Measurements from ENCODE around the gene SPAG9.

Gene SPAG9

DNA sequence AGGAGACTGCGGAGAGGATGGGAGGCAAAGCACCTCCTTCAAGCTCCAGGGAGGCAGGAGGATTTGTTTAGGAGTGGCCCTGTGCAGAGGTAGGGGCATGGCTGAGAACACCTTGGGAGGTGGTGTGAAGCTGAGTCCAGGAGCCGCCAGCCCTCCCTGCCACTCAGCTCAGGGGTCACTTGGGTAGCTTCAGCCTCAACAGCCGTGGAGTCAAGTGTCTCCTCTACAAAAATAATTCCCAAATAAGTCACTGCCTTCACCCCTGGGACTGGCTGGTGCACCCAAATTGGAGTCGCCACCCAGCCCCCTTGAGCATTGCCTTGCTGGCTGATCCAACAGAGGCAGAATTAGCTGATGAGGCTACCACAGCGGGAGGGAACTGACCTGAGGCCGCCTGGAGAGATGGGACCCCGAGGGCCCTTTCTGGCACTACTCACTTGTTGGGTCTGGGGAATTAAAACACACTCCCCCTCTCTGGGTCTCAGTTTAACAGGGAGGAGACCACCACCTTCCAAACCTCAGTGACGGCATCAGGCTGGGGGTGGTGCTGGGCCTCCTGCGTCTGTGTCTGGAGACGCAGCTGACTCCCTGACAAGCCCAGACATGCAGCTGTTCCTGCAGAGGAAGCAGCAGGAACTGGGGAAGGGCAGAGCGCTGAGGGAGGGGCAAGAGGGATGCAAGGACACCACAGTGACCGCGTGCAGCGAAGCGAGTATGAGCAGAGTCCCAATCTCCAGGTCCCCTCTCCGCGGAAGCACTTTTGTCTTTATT is 166.7 kb downstream of the SPAG9 start:
- no peak overlapping the region for H3K4me3 ChIP-seq (ENCODE audit: control insufficient read depth, low read depth, low read length)
- DNase-seq (ENCODE audit: low read depth), result no peak
- TF ChIP-seq, protein P1, sequence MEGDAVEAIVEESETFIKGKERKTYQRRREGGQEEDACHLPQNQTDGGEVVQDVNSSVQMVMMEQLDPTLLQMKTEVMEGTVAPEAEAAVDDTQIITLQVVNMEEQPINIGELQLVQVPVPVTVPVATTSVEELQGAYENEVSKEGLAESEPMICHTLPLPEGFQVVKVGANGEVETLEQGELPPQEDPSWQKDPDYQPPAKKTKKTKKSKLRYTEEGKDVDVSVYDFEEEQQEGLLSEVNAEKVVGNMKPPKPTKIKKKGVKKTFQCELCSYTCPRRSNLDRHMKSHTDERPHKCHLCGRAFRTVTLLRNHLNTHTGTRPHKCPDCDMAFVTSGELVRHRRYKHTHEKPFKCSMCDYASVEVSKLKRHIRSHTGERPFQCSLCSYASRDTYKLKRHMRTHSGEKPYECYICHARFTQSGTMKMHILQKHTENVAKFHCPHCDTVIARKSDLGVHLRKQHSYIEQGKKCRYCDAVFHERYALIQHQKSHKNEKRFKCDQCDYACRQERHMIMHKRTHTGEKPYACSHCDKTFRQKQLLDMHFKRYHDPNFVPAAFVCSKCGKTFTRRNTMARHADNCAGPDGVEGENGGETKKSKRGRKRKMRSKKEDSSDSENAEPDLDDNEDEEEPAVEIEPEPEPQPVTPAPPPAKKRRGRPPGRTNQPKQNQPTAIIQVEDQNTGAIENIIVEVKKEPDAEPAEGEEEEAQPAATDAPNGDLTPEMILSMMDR (IDR thresholded peaks at IDR 0.05; ENCODE audit: control insufficient read depth, insufficient read depth, low read depth, low read length, missing control alignments), result no peak

DNA sequence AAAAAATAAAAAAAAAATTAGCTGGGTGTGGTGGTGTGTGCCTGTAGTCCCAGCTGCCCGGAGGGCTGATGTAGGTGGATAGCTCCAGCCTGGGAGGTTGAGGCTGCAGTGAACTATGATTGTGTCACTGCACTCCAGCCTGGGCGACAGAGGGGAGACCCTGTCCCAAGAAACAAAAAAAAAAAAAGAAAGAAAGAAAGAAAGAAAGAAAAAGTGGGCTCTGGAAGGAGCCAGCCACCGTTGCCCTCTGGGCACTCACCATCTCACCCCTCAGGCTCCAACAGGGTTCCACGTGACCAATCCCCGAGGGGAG is 167.2 kb downstream of the SPAG9 start:
- no peak overlapping the region for H3K4me3 ChIP-seq (ENCODE audit: control insufficient read depth, low read depth, low read length)
- TF ChIP-seq, protein P1 (IDR thresholded peaks at IDR 0.05; ENCODE audit: control insufficient read depth, insufficient read depth, low read depth, low read length, missing control alignments), result no peak
- no peak for DNase-seq (ENCODE audit: low read depth)

GRCh38 chr17:50952889-50953288 is 167.8 kb downstream of the SPAG9 start:
- DNase-seq (ENCODE audit: low read depth), result no peak
- TF ChIP-seq, protein P1 (IDR thresholded peaks at IDR 0.05; ENCODE audit: control insufficient read depth, insufficient read depth, low read depth, low read length, missing control alignments), result no peak
- no peak overlapping the region for H3K4me3 ChIP-seq (ENCODE audit: control insufficient read depth, low read depth, low read length)

DNA sequence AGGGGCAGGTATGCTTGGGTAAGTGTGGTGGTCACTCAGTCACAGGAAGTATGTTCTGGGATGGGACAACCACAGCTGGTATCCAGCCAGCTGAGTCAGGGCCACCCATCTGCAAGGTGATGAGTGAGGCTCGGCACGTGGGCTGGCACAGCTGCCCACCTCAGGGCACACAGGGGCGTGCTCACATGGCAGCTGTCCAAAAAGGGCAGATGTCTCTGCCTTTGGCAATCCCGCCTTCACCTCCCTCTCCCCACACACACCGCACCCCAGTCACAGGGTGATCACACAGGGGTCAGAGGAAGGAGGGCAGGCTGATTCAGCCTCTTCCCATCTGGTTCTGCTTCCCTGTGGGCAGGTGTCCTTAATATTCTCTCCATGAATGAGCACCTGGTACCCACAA is 168.7 kb downstream of the SPAG9 start:
- no peak for DNase-seq (ENCODE audit: low read depth)
- no peak overlapping the region for H3K4me3 ChIP-seq (ENCODE audit: control insufficient read depth, low read depth, low read length)
- TF ChIP-seq, protein P1 (IDR thresholded peaks at IDR 0.05; ENCODE audit: control insufficient read depth, insufficient read depth, low read depth, low read length, missing control alignments), result no peak

GRCh38 chr17:50949989-50950877 is 170.4 kb downstream of the SPAG9 start:
- DNase-seq (ENCODE audit: low read depth), result peak; percentile 61
- TF ChIP-seq, protein P1 (IDR thresholded peaks at IDR 0.05; ENCODE audit: control insufficient read depth, insufficient read depth, low read depth, low read length, missing control alignments), result peak; percentile 88
- H3K4me3 ChIP-seq (ENCODE audit: control insufficient read depth, low read depth, low read length), result no peak overlapping the region; the same call in 1 of the 2 replicates

- no peak overlapping the region for H3K4me3 ChIP-seq (ENCODE audit: control insufficient read depth, low read depth, low read length)
- DNase-seq (ENCODE audit: low read depth), result no peak
- TF ChIP-seq, protein P1 (IDR thresholded peaks at IDR 0.05; ENCODE audit: control insufficient read depth, insufficient read depth, low read depth, low read length, missing control alignments), result no peak
These were observed 171.3 kb downstream of the SPAG9 start for GRCh38 chr17:50949128-50949988.
